Measurements from ENCODE around the gene CCS.

The CCS gene

DNA sequence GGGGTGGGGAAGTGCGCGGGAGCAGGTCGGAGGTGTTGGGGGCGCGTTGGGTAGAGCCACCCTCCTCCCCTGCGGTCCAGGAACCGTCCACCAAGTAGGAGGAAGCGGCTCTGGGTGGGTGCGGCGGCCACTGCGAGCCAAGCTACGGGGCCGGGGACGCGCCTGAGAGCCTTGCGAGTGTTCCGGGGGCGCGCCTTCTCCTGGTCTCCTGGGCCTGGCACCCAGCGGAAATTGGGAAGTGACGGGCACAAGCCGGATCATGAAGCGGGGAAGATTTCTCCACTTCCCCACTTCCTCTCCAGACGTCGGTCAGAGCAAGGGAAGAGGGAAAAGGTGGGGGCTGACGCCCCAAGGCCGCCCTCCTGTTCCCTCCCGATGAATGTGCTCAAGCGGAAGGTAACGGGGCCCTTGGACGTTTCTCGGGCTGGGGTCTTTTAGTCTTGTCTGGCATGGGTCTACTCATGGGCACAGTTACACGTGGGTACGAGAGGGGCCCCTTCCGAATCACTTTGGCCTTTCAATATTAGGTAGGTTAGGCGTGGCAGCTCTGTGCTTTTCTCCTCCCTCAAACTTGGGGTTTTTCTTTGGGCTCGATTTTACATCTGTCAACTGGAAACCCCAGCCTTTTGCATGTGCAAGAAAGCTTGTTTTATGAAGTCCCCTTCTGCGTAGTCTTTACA, 24.3 kb downstream of the CCS start:
- Histone ChIP-seq H3K36me3 (ENCODE audit: insufficient read depth, low read length) (peaks cover 14% of the 10 kb centered on the region), H3K27me3 (ENCODE audit: control insufficient read depth in 1 of 2, insufficient read depth in 2 of 2, low read length in 2 of 2) (no peaks in the 10 kb centered on the region), H3K27ac (ENCODE audit: low read depth, low read length) (peak overlapping the region; percentile 91), H3K4me1 (ENCODE audit: insufficient read depth, low read length) (peaks cover 43% of the 10 kb centered on the region), H3K4me3 (ENCODE audit: low read depth in 1 of 2, low read length in 2 of 2) (peak overlapping the region; percentile 92 to 94), H3K9me3 (ENCODE audit: low read length) (no peaks in the 10 kb centered on the region), H3K9ac (ENCODE audit: low read length) (peak overlapping the region; percentile 91)

DNA sequence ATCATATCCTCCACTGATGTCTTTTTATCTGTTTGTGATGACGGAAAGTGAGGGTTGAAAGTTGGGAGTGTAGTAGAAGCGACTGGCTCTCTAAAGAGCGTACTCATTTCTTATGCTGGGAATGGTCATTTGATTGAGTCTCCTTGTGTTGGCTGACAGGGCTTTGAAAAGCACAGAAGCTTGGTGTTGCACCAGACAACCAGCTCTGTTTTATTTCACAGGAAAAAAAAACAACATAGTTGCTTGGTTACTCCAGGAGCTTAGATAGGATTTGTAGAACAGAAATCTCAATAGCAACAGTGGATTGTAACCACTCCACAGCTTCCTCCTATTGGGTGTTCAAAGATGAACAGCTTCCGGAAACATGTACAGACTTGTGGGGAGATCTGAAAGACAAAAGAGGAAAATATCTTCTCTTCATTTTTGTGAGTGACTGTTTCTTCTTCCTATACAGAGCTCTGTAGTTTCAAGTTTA, 26.1 kb downstream of the CCS start:
- Histone ChIP-seq H3K4me3 (ENCODE audit: low read depth in 1 of 2, low read length in 2 of 2) (peak overlapping the region; percentile 92 to 94), H3K9me3 (ENCODE audit: low read length) (no peaks in the 10 kb centered on the region), H3K36me3 (ENCODE audit: insufficient read depth, low read length) (peaks cover 24% of the 10 kb centered on the region), H3K27me3 (ENCODE audit: control insufficient read depth in 1 of 2, insufficient read depth in 2 of 2, low read length in 2 of 2) (no peaks in the 10 kb centered on the region), H3K4me1 (ENCODE audit: insufficient read depth, low read length) (peaks cover 61% of the 10 kb centered on the region), H3K9ac (ENCODE audit: low read length) (peak overlapping the region; percentile 91), H3K27ac (ENCODE audit: low read depth, low read length) (peak overlapping the region; percentile 91)

GRCh38 chr11:66624450-66624849, 31.5 kb downstream of the CCS start:
- no peak overlapping the region for H3K9ac ChIP-seq (ENCODE audit: low read length)
- H3K36me3 ChIP-seq (ENCODE audit: insufficient read depth, low read length) = peaks cover 67% of the 10 kb centered on the region
- no peak overlapping the region for H3K4me3 ChIP-seq (ENCODE audit: low read depth in 1 of 2, low read length in 2 of 2)
- no peaks in the 10 kb centered on the region for H3K9me3 ChIP-seq (ENCODE audit: low read length)
- H3K27me3 ChIP-seq (ENCODE audit: control insufficient read depth in 1 of 2, insufficient read depth in 2 of 2, low read length in 2 of 2) = no peaks in the 10 kb centered on the region
- H3K4me1 ChIP-seq (ENCODE audit: insufficient read depth, low read length) = peaks cover 70% of the 10 kb centered on the region
- peak overlapping the region; percentile 4 for H3K27ac ChIP-seq (ENCODE audit: low read depth, low read length)

GRCh38 chr11:66625041-66625751, 32.2 kb downstream of the CCS start:
- H3K27ac ChIP-seq (ENCODE audit: low read depth, low read length) = no peak overlapping the region
- H3K36me3 ChIP-seq (ENCODE audit: insufficient read depth, low read length) = peaks cover 70% of the 10 kb centered on the region
- peaks cover 64% of the 10 kb centered on the region for H3K4me1 ChIP-seq (ENCODE audit: insufficient read depth, low read length)

GRCh38 chr11:66625752-66626149, 32.8 kb downstream of the CCS start:
- Histone ChIP-seq H3K4me1 (ENCODE audit: insufficient read depth, low read length) (peaks cover 60% of the 10 kb centered on the region), H3K9ac (ENCODE audit: low read length) (no peak overlapping the region), H3K27ac (ENCODE audit: low read depth, low read length) (no peak overlapping the region), H3K27me3 (ENCODE audit: control insufficient read depth in 1 of 2, insufficient read depth in 2 of 2, low read length in 2 of 2) (no peaks in the 10 kb centered on the region), H3K9me3 (ENCODE audit: low read length) (no peaks in the 10 kb centered on the region), H3K4me3 (ENCODE audit: low read depth in 1 of 2, low read length in 2 of 2) (no peak overlapping the region), H3K36me3 (ENCODE audit: insufficient read depth, low read length) (peaks cover 70% of the 10 kb centered on the region)

More at GRCh38 chr11:66625041-66625751, 32.2 kb downstream of the CCS start:
- no peak overlapping the region for H3K4me3 ChIP-seq (ENCODE audit: low read depth in 1 of 2, low read length in 2 of 2)
- no peaks in the 10 kb centered on the region for H3K27me3 ChIP-seq (ENCODE audit: control insufficient read depth in 1 of 2, insufficient read depth in 2 of 2, low read length in 2 of 2)
- H3K9ac ChIP-seq (ENCODE audit: low read length) = no peak overlapping the region
- no peaks in the 10 kb centered on the region for H3K9me3 ChIP-seq (ENCODE audit: low read length)

DNA sequence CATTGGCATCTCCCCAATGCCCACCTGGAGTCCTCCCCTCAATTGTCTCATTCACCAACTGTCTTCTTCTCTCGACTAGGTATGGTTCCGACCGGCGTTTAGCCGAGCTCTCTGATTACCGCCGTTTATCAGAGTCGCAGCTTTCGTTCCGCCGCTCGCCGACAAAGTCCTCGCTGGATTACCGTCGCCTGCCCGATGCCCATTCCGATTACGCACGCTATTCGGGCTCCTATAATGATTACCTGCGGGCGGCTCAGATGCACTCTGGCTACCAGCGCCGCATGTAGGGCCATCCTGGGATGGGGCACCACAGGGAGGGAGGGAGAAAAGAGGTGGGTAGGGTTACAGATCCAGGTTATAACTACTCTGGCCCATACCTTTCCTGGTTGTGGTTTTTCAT, 33.4 kb downstream of the CCS start:
- H3K36me3 ChIP-seq (ENCODE audit: insufficient read depth, low read length) = peaks cover 70% of the 10 kb centered on the region
- no peaks in the 10 kb centered on the region for H3K27me3 ChIP-seq (ENCODE audit: control insufficient read depth in 1 of 2, insufficient read depth in 2 of 2, low read length in 2 of 2)
- no peaks in the 10 kb centered on the region for H3K9me3 ChIP-seq (ENCODE audit: low read length)
- H3K27ac ChIP-seq (ENCODE audit: low read depth, low read length) = no peak overlapping the region
- no peak overlapping the region for H3K9ac ChIP-seq (ENCODE audit: low read length)
- peaks cover 54% of the 10 kb centered on the region for H3K4me1 ChIP-seq (ENCODE audit: insufficient read depth, low read length)
- no peak overlapping the region for H3K4me3 ChIP-seq (ENCODE audit: low read depth in 1 of 2, low read length in 2 of 2)

DNA sequence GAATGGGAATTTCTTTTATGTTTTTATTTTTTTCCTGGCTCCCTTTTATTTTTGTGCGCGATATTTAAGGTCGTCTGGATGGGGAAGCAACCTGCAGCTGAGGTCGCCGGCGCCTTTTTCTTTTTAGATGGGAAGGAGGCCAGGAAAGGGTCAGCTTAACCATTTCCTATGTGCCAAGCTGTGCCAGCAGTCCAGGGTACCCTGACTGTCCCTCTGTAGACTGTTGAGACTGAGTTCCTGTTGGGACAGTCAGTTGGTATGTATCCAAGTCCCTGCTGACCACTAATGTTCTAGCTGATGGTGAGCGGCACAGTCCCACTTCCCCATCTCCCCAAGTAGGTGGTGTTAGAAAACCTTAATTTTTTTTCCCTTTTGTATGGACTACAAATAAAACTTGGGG, 33.9 kb downstream of the CCS start:
- no peaks in the 10 kb centered on the region for H3K9me3 ChIP-seq (ENCODE audit: low read length)
- H3K9ac ChIP-seq (ENCODE audit: low read length) = no peak overlapping the region
- H3K4me1 ChIP-seq (ENCODE audit: insufficient read depth, low read length) = peaks cover 52% of the 10 kb centered on the region
- H3K27me3 ChIP-seq (ENCODE audit: control insufficient read depth in 1 of 2, insufficient read depth in 2 of 2, low read length in 2 of 2) = no peaks in the 10 kb centered on the region
- no peak overlapping the region for H3K27ac ChIP-seq (ENCODE audit: low read depth, low read length)
- peaks cover 70% of the 10 kb centered on the region for H3K36me3 ChIP-seq (ENCODE audit: insufficient read depth, low read length)
- no peak overlapping the region for H3K4me3 ChIP-seq (ENCODE audit: low read depth in 1 of 2, low read length in 2 of 2)

GRCh38 chr11:66628061-66628603, 35.1 kb downstream of the CCS start:
- Histone ChIP-seq H3K9ac (ENCODE audit: low read length) (no peak overlapping the region), H3K27ac (ENCODE audit: low read depth, low read length) (no peak overlapping the region), H3K36me3 (ENCODE audit: insufficient read depth, low read length) (peaks cover 63% of the 10 kb centered on the region), H3K4me1 (ENCODE audit: insufficient read depth, low read length) (peaks cover 46% of the 10 kb centered on the region), H3K9me3 (ENCODE audit: low read length) (no peaks in the 10 kb centered on the region), H3K27me3 (ENCODE audit: control insufficient read depth in 1 of 2, insufficient read depth in 2 of 2, low read length in 2 of 2) (no peaks in the 10 kb centered on the region), H3K4me3 (ENCODE audit: low read depth in 1 of 2, low read length in 2 of 2) (no peak overlapping the region)

GRCh38 chr11:66629356-66629755, 36.4 kb downstream of the CCS start:
- H3K4me1 ChIP-seq (ENCODE audit: insufficient read depth, low read length) = peaks cover 34% of the 10 kb centered on the region
- peaks cover 57% of the 10 kb centered on the region for H3K36me3 ChIP-seq (ENCODE audit: insufficient read depth, low read length)
- no peak overlapping the region for H3K27ac ChIP-seq (ENCODE audit: low read depth, low read length)
- no peak overlapping the region for H3K4me3 ChIP-seq (ENCODE audit: low read depth in 1 of 2, low read length in 2 of 2)
- no peaks in the 10 kb centered on the region for H3K27me3 ChIP-seq (ENCODE audit: control insufficient read depth in 1 of 2, insufficient read depth in 2 of 2, low read length in 2 of 2)
- H3K9ac ChIP-seq (ENCODE audit: low read length) = no peak overlapping the region
- H3K9me3 ChIP-seq (ENCODE audit: low read length) = no peaks in the 10 kb centered on the region

DNA sequence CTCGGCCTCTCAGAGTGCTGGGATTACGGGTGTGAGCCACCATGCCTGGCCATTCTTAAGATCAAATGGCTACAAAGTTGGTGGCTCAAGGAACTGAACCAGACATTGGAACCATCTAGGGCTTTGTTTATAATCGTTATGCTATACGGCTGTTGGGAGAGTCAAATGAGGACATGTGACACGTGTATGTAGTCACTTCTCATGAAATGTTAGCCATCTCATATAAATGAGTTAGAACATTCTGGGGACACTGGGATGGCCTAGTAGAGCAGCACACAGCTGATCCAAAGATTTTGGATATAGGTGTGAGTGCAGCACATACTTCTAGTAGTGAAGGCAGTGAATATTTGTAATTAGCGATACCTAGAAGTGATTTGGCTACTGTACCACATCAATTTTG, 38.9 kb downstream of the CCS start:
- Histone ChIP-seq H3K27me3 (ENCODE audit: control insufficient read depth in 1 of 2, insufficient read depth in 2 of 2, low read length in 2 of 2) (no peaks in the 10 kb centered on the region), H3K27ac (ENCODE audit: low read depth, low read length) (no peak overlapping the region), H3K36me3 (ENCODE audit: insufficient read depth, low read length) (peaks cover 32% of the 10 kb centered on the region), H3K9me3 (ENCODE audit: low read length) (no peaks in the 10 kb centered on the region), H3K4me1 (ENCODE audit: insufficient read depth, low read length) (peaks cover 25% of the 10 kb centered on the region), H3K9ac (ENCODE audit: low read length) (no peak overlapping the region), H3K4me3 (ENCODE audit: low read depth in 1 of 2, low read length in 2 of 2) (no peak overlapping the region)

DNA sequence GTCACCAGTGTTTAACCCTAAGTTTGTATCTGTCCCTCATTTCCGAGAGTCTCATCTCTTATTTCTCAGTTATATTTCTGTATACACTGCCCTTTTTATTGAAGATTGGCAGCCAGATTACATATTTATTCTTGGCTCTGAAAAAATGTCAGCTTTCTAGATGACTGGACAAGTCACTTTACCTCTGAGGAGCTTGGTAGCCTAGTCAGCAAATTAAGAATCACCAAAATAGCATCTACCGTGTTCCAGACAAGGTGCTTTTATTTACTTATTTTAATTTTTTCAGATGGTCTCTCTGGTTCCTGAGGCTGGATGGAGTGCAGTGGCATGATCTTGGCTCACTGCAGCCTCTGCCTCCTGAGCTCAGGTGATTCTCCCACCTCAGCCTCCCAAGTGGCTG, 40.0 kb downstream of the CCS start:
- Histone ChIP-seq H3K9me3 (ENCODE audit: low read length) (no peaks in the 10 kb centered on the region), H3K9ac (ENCODE audit: low read length) (no peak overlapping the region), H3K27ac (ENCODE audit: low read depth, low read length) (no peak overlapping the region), H3K27me3 (ENCODE audit: control insufficient read depth in 1 of 2, insufficient read depth in 2 of 2, low read length in 2 of 2) (no peaks in the 10 kb centered on the region), H3K4me3 (ENCODE audit: low read depth in 1 of 2, low read length in 2 of 2) (no peak overlapping the region), H3K36me3 (ENCODE audit: insufficient read depth, low read length) (peaks cover 21% of the 10 kb centered on the region), H3K4me1 (ENCODE audit: insufficient read depth, low read length) (peaks cover 27% of the 10 kb centered on the region)
